ENCODE measurements around the gene NMBR.

- TF ChIP-seq CTCF (conservative IDR thresholded peaks at IDR 0.05; ENCODE audit: low read depth, low read length) = no peak
- no peak for TF ChIP-seq EZH2 (IDR thresholded peaks at IDR 0.05; ENCODE audit: borderline replicate concordance, low read depth, low read length, poor library complexity, severe bottlenecking)
These were observed 5.8 kb upstream of the NMBR start for GRCh38 chr6:142152746-142153145.
